Transverse colon (tissue), 3 donors: ENCODE measurements around the gene TNPO2.

Experiments used
- CTCF ChIP-seq, 5 experiments: fragments of 200-600 bp in 3 of 5; fragments of 450-650 bp in 2 of 5; sonication (generic) in 3 of 5; IDR thresholded peaks; 1 replicate in 2 of 5; 2 replicates in 3 of 5; pipeline ENCODE4 v1.5.1; 2016 to 2017; ENCODE audit warnings: antibody characterized with exemption in 5 of 5, inconsistent platforms in 3 of 5, mild to moderate bottlenecking in 2 of 5, moderate library complexity in 1 of 5
- POLR2A ChIP-seq: fragments of 450-650 bp; IDR thresholded peaks from one replicate; pipeline ENCODE4 v1.6.1; 2016; ENCODE audit warnings: antibody characterized with exemption, mild to moderate bottlenecking, moderate library complexity

DNA sequence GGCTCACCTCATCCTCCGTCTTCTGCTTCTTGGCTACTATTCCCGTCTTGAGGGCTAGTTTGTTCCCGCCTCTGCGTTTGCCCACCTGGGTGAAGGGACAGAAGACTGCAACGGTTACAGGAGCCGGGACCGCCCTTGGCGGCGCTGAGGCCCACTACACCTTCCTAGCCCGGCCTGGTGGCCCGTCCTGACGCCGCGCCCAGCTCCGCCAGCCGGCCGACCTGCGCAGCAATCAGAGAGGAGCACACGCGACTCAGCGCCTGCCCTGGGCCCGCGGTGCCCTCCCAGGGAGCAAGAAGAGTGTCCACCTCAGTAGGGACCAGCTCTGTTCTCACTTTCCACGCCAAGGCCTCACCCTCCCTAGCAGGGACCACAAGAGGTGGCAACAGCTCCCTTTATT, 7.6 kb upstream of the TNPO2 start:
- TF ChIP-seq CTCF (IDR thresholded peaks at IDR 0.05) = no peak
- no peak for TF ChIP-seq POLR2A
